ENCODE results near the gene TSPAN18. TPM values are rescaled to one million over a fixed set of nuclear protein-coding genes. Genes with fewer than 3 reads are reported as not detected.

The TSPAN18 gene
- total RNA-seq, 1 donor = 5.8 TPM

DNA sequence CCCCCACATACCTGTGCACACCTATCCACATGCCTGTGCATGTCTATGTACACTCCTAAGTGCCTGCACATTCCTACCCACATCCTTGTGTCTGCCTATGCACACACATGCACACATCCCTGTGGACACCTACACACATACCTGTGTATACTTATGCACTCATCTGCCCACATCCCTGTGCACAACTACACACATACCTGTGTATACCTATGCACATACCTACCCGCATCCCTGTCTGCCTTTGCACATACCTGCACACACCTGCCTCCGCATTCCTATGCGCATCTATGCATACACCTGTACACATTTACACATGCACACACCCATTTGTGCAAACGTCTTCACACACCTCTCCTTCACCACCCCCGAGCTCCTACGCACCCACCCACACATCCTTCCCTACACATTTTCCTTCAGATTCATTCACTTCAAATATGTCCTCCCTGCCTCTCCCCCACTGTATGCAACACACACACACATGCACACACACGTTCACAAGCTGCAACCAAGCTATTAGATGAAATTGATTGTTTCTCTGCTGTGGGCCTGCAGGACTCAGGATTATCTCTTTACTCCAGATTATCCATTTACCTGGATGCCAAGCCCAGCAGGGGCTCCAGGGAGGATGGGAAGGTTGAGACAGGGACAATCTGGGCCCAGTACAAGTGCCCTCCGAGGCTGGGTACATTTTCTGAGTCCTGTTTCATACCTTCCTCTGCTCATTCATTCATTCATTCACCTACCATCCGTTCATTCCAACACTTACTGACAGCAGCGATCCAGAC lies 53.2 kb downstream of the TSPAN18 start:
- Histone ChIP-seq H3K79me2 (ENCODE audit: insufficient read depth, low read length) (no peaks in the 10 kb centered on the region), H3K4me1 (ENCODE audit: insufficient read depth, low read length) (no peaks in the 10 kb centered on the region), H3K27me3 (ENCODE audit: insufficient read depth, low read length) (peaks cover 16% of the 10 kb centered on the region), H3K9me3 (ENCODE audit: low read depth, low read length) (no peaks in the 10 kb centered on the region), H3K27ac (ENCODE audit: low read depth, low read length) (no peak overlapping the region), H3K36me3 (ENCODE audit: insufficient read depth, low read length) (no peaks in the 10 kb centered on the region), H4K20me1 (ENCODE audit: insufficient read depth, low read length) (no peaks in the 10 kb centered on the region), H2AFZ (ENCODE audit: low read length) (no peak overlapping the region), H3K4me2 (ENCODE audit: insufficient read depth, low read length) (no peak overlapping the region), H3K4me3 (ENCODE audit: insufficient read depth, low read length) (no peak overlapping the region)
- TF ChIP-seq, protein P1, sequence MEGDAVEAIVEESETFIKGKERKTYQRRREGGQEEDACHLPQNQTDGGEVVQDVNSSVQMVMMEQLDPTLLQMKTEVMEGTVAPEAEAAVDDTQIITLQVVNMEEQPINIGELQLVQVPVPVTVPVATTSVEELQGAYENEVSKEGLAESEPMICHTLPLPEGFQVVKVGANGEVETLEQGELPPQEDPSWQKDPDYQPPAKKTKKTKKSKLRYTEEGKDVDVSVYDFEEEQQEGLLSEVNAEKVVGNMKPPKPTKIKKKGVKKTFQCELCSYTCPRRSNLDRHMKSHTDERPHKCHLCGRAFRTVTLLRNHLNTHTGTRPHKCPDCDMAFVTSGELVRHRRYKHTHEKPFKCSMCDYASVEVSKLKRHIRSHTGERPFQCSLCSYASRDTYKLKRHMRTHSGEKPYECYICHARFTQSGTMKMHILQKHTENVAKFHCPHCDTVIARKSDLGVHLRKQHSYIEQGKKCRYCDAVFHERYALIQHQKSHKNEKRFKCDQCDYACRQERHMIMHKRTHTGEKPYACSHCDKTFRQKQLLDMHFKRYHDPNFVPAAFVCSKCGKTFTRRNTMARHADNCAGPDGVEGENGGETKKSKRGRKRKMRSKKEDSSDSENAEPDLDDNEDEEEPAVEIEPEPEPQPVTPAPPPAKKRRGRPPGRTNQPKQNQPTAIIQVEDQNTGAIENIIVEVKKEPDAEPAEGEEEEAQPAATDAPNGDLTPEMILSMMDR (IDR thresholded peaks at IDR 0.05; ENCODE audit: extremely low read depth, low read depth, low read length) = no peak
- DNase-seq (ENCODE audit: insufficient read length, low spot score, missing footprints) = no peak

DNA sequence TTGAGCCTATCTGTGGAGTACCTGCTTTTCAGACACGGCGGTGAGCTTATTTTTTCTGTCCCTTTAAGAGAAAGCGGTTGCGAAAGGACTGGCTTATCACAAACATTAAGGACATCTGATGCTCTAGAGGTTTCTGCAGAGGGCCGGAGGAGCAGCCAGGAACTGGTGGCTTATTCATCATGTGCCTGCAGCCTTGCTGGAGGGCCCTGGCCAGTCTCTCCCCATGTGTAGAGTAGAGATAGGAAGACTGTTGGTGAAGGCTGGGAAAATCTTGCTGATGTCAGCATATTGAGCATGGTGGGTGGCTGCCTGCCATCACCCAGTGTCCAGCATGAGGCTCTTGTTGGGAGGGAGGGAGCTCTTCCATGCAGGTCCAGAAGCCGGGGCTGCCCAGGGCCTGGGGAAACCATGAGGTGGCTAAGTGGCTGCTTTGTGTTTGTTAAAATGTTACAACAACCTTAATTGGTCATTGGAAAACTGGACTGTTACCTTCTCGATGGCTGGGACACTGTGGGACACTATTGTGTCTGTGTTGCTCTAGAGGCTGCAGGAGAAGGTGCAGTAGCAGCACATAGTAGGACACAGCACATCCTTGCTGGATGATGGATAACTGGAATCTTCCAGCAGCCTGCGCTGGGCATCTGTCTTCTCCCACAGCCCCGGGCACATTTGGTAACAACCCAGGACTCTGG lies 54.3 kb downstream of the TSPAN18 start:
- H3K4me3 ChIP-seq (ENCODE audit: insufficient read depth, low read length) = no peak overlapping the region
- no peaks in the 10 kb centered on the region for H4K20me1 ChIP-seq (ENCODE audit: insufficient read depth, low read length)
- peaks cover 14% of the 10 kb centered on the region for H3K27me3 ChIP-seq (ENCODE audit: insufficient read depth, low read length)
- TF ChIP-seq, protein P1 (IDR thresholded peaks at IDR 0.05; ENCODE audit: extremely low read depth, low read depth, low read length) = no peak
- no peaks in the 10 kb centered on the region for H3K4me1 ChIP-seq (ENCODE audit: insufficient read depth, low read length)
- DNase-seq (ENCODE audit: insufficient read length, low spot score, missing footprints) = no peak
- H3K79me2 ChIP-seq (ENCODE audit: insufficient read depth, low read length) = no peaks in the 10 kb centered on the region
- no peak overlapping the region for H3K27ac ChIP-seq (ENCODE audit: low read depth, low read length)
- H3K36me3 ChIP-seq (ENCODE audit: insufficient read depth, low read length) = no peaks in the 10 kb centered on the region
- H2AFZ ChIP-seq (ENCODE audit: low read length) = no peak overlapping the region
- H3K9me3 ChIP-seq (ENCODE audit: low read depth, low read length) = no peaks in the 10 kb centered on the region
- H3K4me2 ChIP-seq (ENCODE audit: insufficient read depth, low read length) = no peak overlapping the region

DNA sequence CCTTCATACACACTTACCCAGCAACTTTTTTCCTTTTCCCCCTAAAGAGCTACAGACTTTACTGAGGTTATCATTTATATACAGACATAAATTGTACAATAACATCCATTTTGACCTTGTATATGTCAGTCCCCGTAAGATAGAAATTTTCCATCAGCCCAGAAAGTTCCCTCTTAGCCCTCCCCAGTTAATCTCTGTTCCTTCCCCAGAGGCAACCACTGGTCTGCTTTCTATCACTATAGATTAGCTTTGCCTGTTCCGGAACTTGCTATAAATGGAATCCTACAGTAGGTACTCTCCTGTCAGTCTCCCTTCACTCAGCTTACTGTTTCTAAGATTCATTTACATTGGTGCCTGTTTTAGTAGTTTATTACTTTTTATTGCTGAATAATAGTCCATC lies 54.9 kb downstream of the TSPAN18 start:
- TF ChIP-seq, protein P1 (IDR thresholded peaks at IDR 0.05; ENCODE audit: extremely low read depth, low read depth, low read length) = no peak
- Histone ChIP-seq H3K27ac (ENCODE audit: low read depth, low read length) (no peak overlapping the region), H3K4me2 (ENCODE audit: insufficient read depth, low read length) (no peak overlapping the region), H3K4me1 (ENCODE audit: insufficient read depth, low read length) (no peaks in the 10 kb centered on the region), H3K9me3 (ENCODE audit: low read depth, low read length) (no peaks in the 10 kb centered on the region), H3K36me3 (ENCODE audit: insufficient read depth, low read length) (no peaks in the 10 kb centered on the region), H3K27me3 (ENCODE audit: insufficient read depth, low read length) (peaks cover 14% of the 10 kb centered on the region), H4K20me1 (ENCODE audit: insufficient read depth, low read length) (no peaks in the 10 kb centered on the region), H2AFZ (ENCODE audit: low read length) (no peak overlapping the region), H3K4me3 (ENCODE audit: insufficient read depth, low read length) (no peak overlapping the region), H3K79me2 (ENCODE audit: insufficient read depth, low read length) (no peaks in the 10 kb centered on the region)
- DNase-seq (ENCODE audit: insufficient read length, low spot score, missing footprints) = no peak

DNA sequence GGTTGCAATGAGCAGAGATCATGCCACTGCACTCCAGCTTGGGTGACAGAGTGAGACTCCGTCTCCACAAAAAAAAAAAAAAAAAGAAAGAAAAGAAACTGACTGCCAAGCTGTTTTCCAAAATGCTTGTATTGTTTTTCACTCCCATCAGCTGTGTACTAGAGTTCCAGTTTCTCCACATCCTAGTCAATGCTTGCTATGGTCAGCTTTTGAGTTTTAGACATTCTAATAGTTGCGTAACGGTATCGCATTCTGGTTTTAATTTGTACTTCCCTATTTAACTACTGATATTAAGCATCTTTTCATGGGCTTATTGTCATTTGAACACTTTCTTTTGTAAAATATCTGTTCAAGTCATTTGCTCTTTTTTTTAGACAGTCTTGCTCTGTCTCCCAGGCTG lies 55.7 kb downstream of the TSPAN18 start:
- Histone ChIP-seq H4K20me1 (ENCODE audit: insufficient read depth, low read length) (no peaks in the 10 kb centered on the region), H3K27ac (ENCODE audit: low read depth, low read length) (no peak overlapping the region), H3K79me2 (ENCODE audit: insufficient read depth, low read length) (no peaks in the 10 kb centered on the region), H3K9me3 (ENCODE audit: low read depth, low read length) (no peaks in the 10 kb centered on the region), H3K27me3 (ENCODE audit: insufficient read depth, low read length) (peaks cover 11% of the 10 kb centered on the region), H2AFZ (ENCODE audit: low read length) (no peak overlapping the region), H3K36me3 (ENCODE audit: insufficient read depth, low read length) (no peaks in the 10 kb centered on the region), H3K4me1 (ENCODE audit: insufficient read depth, low read length) (no peaks in the 10 kb centered on the region), H3K4me3 (ENCODE audit: insufficient read depth, low read length) (no peak overlapping the region), H3K4me2 (ENCODE audit: insufficient read depth, low read length) (no peak overlapping the region)
- DNase-seq (ENCODE audit: insufficient read length, low spot score, missing footprints) = no peak
- TF ChIP-seq, protein P1 (IDR thresholded peaks at IDR 0.05; ENCODE audit: extremely low read depth, low read depth, low read length) = no peak
